Heart left ventricle (tissue), 16 donors: Measurements from ENCODE around the gene ABTB2. TPM values are rescaled to one million over a fixed set of nuclear protein-coding genes. Genes with fewer than 3 reads are reported as not detected.

Experiments
- ATAC-seq, 4 donors: fragments of 200-7000 bp; cut with Tn5 transposase; one replicate each; pipeline ENCODE4 v1.9.1; 2020 to 2022; ENCODE audit warnings: moderate library complexity in 4 of 4, mild to moderate bottlenecking in 3 of 4, moderate number of reproducible peaks in 1 of 4
- DNase-seq, 5 donors: peaks; one replicate each; pipeline ENCODE4 v3.0.0-alpha.2; 2020
- H3K27ac ChIP-seq, 12 donors: fragments of 200-600 bp; sonication (generic) in 4 of 12; one replicate each; pipeline versions ENCODE4 v1.5.0 to v1.8.0; 2016 to 2022; ENCODE audit warnings: mild to moderate bottlenecking in 2 of 12
- H3K27me3 ChIP-seq, 9 donors: fragments of 200-600 bp; sonication (generic) in 2 of 9; one replicate each; pipeline versions ENCODE4 v1.5.1 to v1.8.0; 2016 to 2022; ENCODE audit warnings: mild to moderate bottlenecking in 3 of 9
- H3K36me3 ChIP-seq, 9 donors: fragments of 200-600 bp; sonication (generic) in 2 of 9; one replicate each; pipeline versions ENCODE4 v1.5.0 to v1.8.0; 2018 to 2022; ENCODE audit warnings: mild to moderate bottlenecking in 2 of 9
- H3K4me1 ChIP-seq, 12 donors: fragments of 200-600 bp; sonication (generic) in 4 of 12; one replicate each; pipeline versions ENCODE4 v1.5.0 to v1.8.0; 2016 to 2022; ENCODE audit warnings: mild to moderate bottlenecking in 3 of 12
- H3K4me3 ChIP-seq, 12 donors: fragments of 200-600 bp; sonication (generic) in 4 of 12; one replicate each; pipeline versions ENCODE4 v1.5.0 to v1.8.0; 2017 to 2022; ENCODE audit warnings: mild to moderate bottlenecking in 9 of 12, moderate library complexity in 4 of 12
- H3K9me3 ChIP-seq, 12 donors: fragments of 200-600 bp; sonication (generic) in 4 of 12; one replicate each; pipeline versions ENCODE4 v1.5.0 to v1.8.0; 2016 to 2022; ENCODE audit warnings: mild to moderate bottlenecking in 1 of 12
- POLR2A ChIP-seq, 2 donors: fragments of 450-650 bp; IDR thresholded peaks; one replicate each; pipeline ENCODE4 v1.6.1; 2017; ENCODE audit warnings: antibody characterized with exemption in 2 of 2, mild to moderate bottlenecking in 2 of 2, moderate library complexity in 2 of 2
- WGBS, 4 donors: extraction: QIAGEN DNeasy Blood & Tissue Kit in 2 of 4; methylation state at CpG; one replicate each; pipeline versions ENCODE4 v1.1.5 to v1.1.7; 2013 to 2018; 5-methylcytosine and 5-hydroxymethylcytosine counted together
- intact Hi-C, 10 donors: fragments of 100-400 bp; cut with DNase I; formaldehyde crosslinking; loops; one replicate each; pipeline versions ENCODE4 v1.11.1 to v1.14.2; 2022
- polyA plus RNA-seq, 2 donors: library from polyadenylated mRNA; stranded (reverse); fragments of 200-250 nt; gene quantifications; one replicate each; pipeline ENCODE4 v1.2.3, GENCODE V29; 2013
- total RNA-seq, 9 donors: library from RNA; depleted of rRNA in 2 of 9; stranded (reverse); fragments of >200 nt in 2 of 9; fragmentation: NEBNext Ultra II Directional in 3 of 9; extraction: Animal tissue kit (Norgen Biotek cat#: 25700) in 3 of 9; gene quantifications; one replicate each; pipeline versions ENCODE4 v1.1.0 to v1.2.4, GENCODE V29; 2016 to 2023
- TF ChIP-seq, protein P1 (sequence below), 12 donors: fragments of 200-600 bp; sonication (generic) in 4 of 12; IDR thresholded peaks; one replicate each; pipeline versions ENCODE4 v1.5.0 to v1.8.0; 2018 to 2022; ENCODE audit warnings: antibody characterized with exemption in 12 of 12, mild to moderate bottlenecking in 5 of 12
- donor health status: ischemic (EF 13 %, LVEDD 7.1; RV severe dilation, severe dysfunction).
- donor health status: healthy with polysubstance abuse.
- donor health status: DM: no; HTN: yes; CAD: no.
- donor health status: DM: no; HTN: no; CAD: no.
- donor health status: ischemic (EF 25% LVEDD 6.9; RV normal size, moderate dysfunction).
- donor health status: ischemic (EF 25% LVEDD 5.7; RV mildly dilated, moderate dysfunction).
- donor health status: healthy.
- donor health status: DM: yes; HTN: yes; CAD: no.
- donor health status: ischemic (EF 35%, LVEDD 5.7; RV mildly dilated, moderate dysfunction).
- donor health status: nonischemic (EF 11% LVEDD 7.7; RV severe dilation, severe dysfunction).
- donor health status: DM: yes; HTN: yes; CAD: no.
- donor health status: PGD.
- donor health status: ischemic (EF 29% LVEDD 5.4; RV normal size, mild dysfunction).
- donor health status: nonischemic (EF 23%, LVEDD 6.1; RV moderate dilation, normal function).

ABTB2 gene
- total and polyA plus RNA-seq, 11 donors = 3.3 to 27.1 (median 12.5) TPM

DNA sequence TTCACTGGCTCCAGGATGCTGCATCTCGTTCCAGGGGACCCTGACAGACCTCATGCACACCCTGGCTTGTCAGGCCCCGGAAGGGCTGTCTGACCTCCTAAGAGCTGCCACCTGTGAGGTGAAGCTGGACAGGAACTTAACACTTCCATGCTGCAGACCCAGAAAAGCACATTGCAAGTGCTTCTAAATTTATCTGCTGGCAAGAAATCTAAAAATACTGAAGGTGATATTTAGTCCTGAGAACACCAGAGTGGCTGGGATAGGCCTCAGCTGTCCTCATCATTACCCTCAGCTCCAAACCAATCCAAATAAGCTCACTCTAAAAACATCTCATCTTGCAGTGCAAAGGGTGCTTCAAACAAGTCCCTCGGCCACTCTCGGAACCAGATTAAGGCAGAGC, 46.7 kb downstream of the ABTB2 start:
- peaks cover 0 to 62% (median 30%) of the 10 kb centered on the region in 12 donors for H3K4me1 ChIP-seq
- TF ChIP-seq, protein P1, sequence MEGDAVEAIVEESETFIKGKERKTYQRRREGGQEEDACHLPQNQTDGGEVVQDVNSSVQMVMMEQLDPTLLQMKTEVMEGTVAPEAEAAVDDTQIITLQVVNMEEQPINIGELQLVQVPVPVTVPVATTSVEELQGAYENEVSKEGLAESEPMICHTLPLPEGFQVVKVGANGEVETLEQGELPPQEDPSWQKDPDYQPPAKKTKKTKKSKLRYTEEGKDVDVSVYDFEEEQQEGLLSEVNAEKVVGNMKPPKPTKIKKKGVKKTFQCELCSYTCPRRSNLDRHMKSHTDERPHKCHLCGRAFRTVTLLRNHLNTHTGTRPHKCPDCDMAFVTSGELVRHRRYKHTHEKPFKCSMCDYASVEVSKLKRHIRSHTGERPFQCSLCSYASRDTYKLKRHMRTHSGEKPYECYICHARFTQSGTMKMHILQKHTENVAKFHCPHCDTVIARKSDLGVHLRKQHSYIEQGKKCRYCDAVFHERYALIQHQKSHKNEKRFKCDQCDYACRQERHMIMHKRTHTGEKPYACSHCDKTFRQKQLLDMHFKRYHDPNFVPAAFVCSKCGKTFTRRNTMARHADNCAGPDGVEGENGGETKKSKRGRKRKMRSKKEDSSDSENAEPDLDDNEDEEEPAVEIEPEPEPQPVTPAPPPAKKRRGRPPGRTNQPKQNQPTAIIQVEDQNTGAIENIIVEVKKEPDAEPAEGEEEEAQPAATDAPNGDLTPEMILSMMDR (IDR thresholded peaks at IDR 0.05) = no peak
- no peak for TF ChIP-seq POLR2A (IDR thresholded peaks at IDR 0.05)
- H3K4me3 ChIP-seq = no peak overlapping the region
- H3K9me3 ChIP-seq = no peaks in the 10 kb centered on the region
- H3K27ac ChIP-seq = peak overlapping the region in 10 of 12 donors; percentile 46 to 84 (median 70)
- H3K27me3 ChIP-seq = no peaks in the 10 kb centered on the region
- DNase-seq = peak in 4 of 5 donors; percentile 21 to 82 (median 62)
- peak; percentile 79 to 92 (median 86) for ATAC-seq
- WGBS, 4 donors = 33 to 53% (median 41%) methylated on average over 4 of the region's 4 CpGs
- H3K36me3 ChIP-seq = no peaks in the 10 kb centered on the region
- intact Hi-C loops = loop anchor here in 3 of 10 donors (1.0 to 5.0 kb wide), 3 partner anchors 34 to 47 kb away; partner anchors contain the start of gene ABTB2 (in 3 of the 3)

DNA sequence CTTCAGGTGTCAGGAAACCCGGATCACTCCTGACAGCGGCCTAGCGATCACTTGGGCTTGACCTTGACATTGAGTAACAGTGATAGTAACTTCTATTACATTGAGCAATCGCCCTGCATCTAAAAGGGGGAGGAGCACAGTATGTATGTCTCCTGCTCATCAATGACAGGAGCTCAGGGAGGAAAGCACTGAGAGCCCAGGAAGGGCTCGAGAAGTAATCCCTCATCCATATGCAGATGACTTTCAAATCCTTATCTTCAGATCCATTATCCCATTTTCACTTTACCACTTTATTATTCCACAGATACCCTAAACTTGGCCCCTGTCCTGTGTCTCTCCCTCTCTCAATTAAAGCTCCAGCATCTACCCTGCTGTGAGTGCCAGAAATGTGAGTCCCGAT, 47.8 kb downstream of the ABTB2 start:
- no peak for ATAC-seq
- intact Hi-C loops = loop anchor here in 2 of 10 donors (5.0 kb wide), 2 partner anchors 33 to 47 kb away; partner anchors contain the start of gene ABTB2 (in 2 of the 2)

DNA sequence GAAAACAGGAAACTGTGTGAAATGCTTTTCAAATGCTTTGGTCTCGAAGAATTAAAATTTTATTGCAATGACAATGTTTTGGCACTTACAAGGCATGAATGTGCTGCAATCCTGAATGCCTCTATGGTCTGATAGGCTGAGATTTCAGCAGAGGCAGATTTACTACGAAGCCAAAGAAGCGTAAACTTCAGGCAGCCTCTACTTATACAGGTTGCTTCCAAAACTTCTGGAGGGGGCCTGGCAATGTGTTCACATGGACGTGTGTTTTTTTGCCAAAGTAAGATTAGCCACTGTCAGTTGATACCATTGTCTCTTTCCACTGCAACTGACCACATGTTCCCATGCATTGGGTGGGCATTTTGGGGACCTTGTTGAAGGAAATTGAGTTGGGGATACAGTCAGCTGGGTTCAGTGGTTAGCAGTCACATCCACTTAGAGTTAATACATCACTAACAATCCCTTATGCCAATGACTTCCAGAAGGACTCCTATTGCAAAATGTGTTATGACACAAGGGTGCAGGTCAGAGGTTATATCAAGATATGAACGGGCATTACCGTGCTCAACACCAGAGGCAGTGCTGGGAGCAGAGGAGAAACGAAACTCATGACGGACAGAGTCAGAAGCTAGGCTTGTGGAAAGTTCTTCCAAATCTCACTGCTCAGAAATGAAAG, 48.8 kb downstream of the ABTB2 start:
- TF ChIP-seq POLR2A (IDR thresholded peaks at IDR 0.05) = no peak
- TF ChIP-seq, protein P1 (IDR thresholded peaks at IDR 0.05) = no peak
- DNase-seq (no peak), ATAC-seq (no peak)
- peak overlapping the region in 3 of 12 donors; percentile 32 to 84 (median 60) for H3K27ac ChIP-seq
- no peak overlapping the region for H3K4me3 ChIP-seq
- no peaks in the 10 kb centered on the region for H3K27me3 ChIP-seq
- peaks cover 0 to 49% (median 25%) of the 10 kb centered on the region in 12 donors for H3K4me1 ChIP-seq
- no peaks in the 10 kb centered on the region for H3K9me3 ChIP-seq
- no peaks in the 10 kb centered on the region for H3K36me3 ChIP-seq
- 54 to 65% (median 58%) methylated on average over 8 of the region's 8 CpGs for WGBS, 4 donors
- intact Hi-C loops = no loop called here

More for the DNA sequence above, 47.8 kb downstream of the ABTB2 start:
- H3K4me3 ChIP-seq = no peak overlapping the region
- H3K27ac ChIP-seq = peak overlapping the region in 7 of 12 donors; percentile 32 to 84 (median 70)
- TF ChIP-seq, protein P1 (IDR thresholded peaks at IDR 0.05) = no peak
- no peak for TF ChIP-seq POLR2A (IDR thresholded peaks at IDR 0.05)
- 51 to 59% (median 58%) methylated on average over 6 of the region's 6 CpGs for WGBS, 4 donors
- DNase-seq = no peak
- no peaks in the 10 kb centered on the region for H3K27me3 ChIP-seq
- H3K4me1 ChIP-seq = peaks cover 0 to 52% (median 25%) of the 10 kb centered on the region in 12 donors
- H3K9me3 ChIP-seq = no peaks in the 10 kb centered on the region
- H3K36me3 ChIP-seq = no peaks in the 10 kb centered on the region

DNA sequence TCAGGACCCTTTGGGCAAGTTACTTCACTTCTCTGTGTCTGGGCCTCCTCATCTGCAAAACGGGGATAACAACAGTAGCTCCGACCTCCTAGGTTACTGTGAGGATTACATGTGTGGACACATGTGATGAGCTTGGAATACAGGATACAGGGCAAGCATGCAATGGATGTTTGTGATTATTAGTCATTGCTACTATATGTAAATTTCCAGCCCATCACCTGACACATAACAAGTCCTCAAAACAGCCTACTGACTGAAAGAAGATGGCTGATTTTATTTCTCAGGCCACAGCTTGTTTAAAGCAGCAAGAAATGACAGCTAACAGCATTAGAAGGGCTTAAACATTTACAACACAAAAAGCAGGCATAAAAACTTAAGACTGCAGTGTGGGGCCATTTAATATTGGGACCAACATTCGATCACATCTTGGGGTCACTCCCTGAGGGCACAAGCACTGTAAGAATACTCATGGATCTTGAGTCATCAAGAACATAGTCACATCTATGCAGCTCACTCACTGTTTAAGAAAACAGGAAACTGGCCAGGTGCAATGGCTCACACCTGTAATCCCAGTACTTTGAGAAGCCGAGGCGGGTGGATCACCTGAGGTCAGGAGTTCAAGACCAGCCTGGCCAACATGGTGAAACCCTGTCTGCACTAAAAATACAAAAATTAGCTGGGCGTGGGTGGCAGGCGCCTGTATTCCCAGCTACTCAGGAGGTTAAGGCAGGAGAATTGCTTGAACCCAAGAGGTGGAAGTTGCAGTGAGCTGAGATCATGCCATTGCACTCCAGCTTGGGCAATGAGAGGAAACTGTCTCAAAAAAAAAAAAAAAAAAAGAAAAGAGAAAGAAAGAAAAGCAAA, 49.5 kb downstream of the ABTB2 start:
- intact Hi-C loops = no loop called here
- Histone ChIP-seq H3K27me3 (no peaks in the 10 kb centered on the region), H3K4me3 (no peak overlapping the region), H3K4me1 (peaks cover 0 to 48% (median 25%) of the 10 kb centered on the region in 12 donors), H3K9me3 (no peaks in the 10 kb centered on the region), H3K36me3 (no peaks in the 10 kb centered on the region), H3K27ac (no peak overlapping the region)
- ATAC-seq (no peak), DNase-seq (no peak)
- TF ChIP-seq, protein P1 (IDR thresholded peaks at IDR 0.05) = no peak
- no peak for TF ChIP-seq POLR2A (IDR thresholded peaks at IDR 0.05)
- 85 to 91% (median 86%) methylated on average over 7 of the region's 7 CpGs for WGBS, 4 donors
